NCI-H1417 treated with DMSO at 0.1 percent for 48 hours (cell line): ENCODE data around the gene CLDN11.

Source experiments
- DNase-seq: peaks from one replicate; lab custom pipeline; 2025; lab: John Stamatoyannopoulos, UW

Gene CLDN11

DNA sequence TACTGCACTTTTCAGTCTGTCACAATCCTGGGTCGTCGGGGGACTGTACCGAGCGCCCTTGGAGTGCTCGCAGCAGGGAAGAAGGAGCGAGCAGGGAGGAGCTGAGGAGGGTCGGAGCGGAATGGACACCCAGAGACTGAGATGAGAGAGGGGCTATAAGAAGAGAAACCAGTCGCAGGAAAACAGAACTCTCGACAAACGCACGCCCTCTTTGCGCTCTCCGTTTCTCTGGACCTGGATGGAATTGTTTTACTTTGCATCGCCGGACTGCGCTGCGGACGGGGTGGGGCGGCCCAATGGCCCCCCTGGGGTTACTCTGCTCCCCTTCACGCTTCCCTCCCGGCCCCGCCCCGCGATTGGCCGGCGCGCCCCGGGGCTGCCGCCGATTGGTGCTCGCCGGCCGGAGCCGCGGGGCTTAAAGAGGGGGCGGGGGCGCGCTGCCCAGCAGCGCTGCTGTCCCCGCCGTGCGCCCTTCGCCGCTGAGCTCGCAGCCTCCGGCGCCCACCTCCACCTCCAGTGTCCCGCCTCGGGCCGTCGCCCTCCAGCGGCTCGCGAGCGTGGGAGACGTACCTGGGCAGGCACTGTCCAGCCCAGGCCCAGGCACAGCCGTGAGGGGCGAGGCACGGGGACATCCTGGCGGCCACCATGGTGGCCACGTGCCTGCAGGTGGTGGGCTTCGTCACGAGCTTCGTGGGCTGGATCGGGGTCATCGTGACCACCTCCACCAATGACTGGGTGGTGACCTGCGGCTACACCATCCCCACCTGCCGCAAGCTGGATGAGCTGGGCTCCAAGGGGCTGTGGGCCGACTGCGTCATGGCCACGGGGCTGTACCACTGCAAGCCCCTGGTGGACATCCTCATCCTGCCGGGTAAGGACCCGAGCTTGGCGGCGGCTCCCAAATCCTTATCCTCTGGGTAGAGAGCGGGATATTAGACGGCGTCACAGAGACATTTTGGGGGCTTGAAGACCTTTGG is at the start of gene CLDN11:
TSS of gene CLDN11 (plus strand) at position 447 of the 977 bp plus-strand sequence. CDS start at position 646, 199 bp downstream.
- DNase-seq: no peak

DNA sequence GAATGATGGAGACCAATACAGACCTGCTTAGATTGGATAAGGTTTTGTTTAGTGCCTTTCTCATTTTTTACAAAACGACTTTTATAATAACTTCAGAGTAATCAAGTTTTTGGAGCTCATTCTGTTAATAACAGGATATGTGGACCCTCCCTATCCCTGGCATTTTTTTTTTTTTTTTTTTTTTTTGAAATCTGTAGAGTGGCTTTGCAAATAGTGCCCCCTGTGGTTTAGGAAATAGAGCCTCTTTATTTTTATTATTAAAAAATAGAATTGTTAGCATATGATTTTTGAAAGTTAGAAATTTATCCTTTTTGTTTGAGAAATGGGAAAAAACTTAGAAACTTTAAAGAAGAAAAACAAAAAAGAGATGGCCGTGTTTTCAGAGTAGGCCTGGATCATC is 49.7 kb upstream of the CLDN11 start:
- DNase-seq: no peak

DNA sequence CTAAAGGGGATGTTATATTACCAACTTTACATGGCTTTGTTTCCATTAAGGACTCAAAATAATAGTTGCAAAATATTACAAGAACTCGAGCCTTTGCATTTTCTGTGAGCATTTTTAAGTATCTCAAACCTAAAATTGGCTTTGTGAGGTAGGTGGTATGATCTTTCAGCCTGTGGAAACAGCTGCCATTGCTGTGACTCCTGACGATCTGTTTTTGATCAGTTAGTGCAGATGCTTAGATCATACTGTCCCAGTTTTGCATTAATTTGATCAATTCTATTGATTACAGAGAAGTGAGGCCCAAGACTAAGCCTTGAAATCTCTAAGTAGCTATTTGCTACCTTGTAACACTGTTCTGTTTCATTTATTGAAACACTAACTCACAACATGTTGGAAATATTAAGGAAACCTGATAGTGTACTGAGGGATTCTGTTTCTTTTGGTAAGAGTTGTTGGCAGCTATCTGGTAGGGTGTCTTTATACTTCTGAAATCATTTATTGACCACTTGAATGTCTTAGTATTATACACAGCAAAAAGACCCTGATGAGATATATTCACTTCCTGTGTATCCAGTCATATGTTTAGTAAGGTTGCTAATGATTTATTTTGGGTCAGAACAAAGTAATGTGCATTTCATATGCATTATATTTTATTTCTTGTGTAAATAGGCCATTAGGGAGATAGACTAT is 46.3 kb upstream of the CLDN11 start:
- no peak for DNase-seq

DNA sequence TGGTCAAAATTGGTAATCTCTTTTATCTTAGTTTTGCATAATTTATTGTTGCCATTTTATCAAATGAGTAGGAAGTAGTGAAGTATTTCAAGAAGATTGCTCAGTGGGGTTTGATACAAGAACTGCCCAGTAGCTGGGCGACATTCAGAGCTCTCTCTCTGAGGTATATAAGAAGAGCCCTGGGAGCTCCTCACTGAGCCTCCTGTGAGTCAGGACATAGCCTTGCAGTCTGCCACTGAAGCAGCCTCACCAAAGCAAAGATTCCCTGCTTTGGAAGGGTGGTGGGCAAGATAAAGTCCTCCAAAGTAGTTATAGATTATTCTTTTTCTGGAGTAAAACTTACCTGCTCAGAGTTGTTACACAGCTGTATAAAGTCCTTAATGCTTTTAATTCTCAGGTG is 35.1 kb upstream of the CLDN11 start:
- DNase-seq: no peak

DNA sequence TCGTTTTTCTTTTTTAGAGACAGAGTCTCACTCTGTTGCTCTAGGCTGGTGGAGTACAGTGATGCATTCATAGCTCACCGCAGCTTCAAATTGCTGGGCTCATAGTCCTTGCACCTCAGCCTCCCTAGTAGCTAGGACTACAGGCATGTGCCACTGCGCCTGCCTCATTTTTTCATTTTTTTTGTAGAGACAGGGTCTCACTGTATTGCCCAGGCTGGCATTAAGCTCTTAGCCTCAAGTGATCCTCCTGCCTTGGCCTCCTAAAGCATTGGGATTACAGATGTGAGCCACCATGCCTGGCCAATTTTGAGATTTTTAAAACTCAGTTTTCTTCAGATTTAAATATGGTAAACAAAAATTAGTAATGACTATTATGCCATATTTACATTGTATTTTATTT is 32.2 kb upstream of the CLDN11 start:
- DNase-seq: no peak

DNA sequence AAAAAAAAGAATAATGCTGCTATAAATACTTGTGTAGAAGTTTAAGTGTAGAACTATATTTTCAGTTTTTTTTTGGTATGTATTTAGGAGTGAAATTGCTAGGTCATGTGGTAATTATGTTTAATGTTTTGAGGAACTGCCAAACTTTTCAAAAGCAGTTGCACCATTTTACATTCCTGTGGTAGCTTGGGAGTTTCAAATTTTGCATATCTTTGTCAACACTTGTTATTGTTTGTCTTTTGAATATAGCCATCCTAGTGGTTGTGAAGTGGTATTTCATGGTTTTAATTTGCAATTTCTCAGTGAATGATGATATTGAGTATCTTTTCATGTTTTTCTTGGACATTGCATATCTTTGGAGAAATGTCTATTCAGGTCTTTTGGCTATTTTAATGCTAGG is 30.7 kb upstream of the CLDN11 start:
- DNase-seq: no peak

DNA sequence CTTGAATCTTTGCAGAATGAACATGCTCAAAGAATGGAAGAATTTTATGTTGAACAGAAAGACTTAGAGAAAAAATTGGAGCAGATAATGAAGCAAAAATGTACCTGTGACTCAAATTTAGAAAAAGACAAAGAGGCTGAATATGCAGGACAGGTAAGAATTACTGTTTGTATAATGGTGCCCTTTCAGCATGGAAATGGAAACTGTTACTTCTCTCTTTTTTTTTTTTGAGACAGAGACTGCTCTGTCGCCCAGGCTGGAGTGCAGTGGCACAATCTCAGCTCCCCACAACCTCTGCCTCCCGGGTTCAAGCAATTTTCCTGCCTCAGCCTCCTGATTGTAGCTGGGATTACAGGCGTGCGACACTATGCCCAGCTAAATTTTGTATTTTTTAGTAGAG is 27.6 kb upstream of the CLDN11 start:
- no peak for DNase-seq

DNA sequence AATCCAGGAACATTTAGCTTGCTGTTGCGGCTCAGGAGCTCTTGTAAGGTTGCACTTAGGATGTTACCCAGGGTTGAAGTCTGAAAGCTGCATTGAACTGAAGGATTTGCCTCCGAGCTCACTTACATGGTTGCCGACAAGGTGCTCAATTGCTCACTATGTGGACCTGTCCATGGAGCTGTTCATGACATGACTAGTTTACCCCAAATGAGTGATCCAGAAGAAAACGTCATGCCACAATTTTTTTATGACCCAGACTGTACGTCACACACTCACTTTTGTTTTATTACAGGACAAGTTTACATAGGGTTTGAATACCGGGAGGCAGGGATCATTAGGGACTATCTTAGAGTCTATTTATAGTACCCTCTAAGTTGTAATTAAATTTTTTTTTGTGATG is 21.0 kb upstream of the CLDN11 start:
- no peak for DNase-seq

DNA sequence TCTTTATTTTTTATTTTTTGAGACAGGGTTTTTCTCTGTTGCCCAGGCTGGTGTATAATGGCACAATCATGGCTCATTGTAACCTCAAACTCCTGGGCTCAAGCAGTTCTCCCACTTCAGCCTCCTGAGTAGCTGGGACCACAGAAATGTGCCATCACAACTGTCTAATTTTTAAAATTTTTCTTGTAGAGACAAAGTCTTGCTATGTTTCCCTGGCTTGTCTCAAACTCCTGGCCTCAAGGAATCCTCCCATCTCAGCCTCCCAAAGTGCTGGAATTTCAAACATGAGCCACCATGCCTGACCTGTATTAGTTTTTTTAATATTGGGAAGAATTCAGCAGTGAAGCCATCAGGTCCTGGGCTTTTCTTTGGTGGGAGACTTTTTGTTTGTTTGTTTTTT is 13.6 kb upstream of the CLDN11 start:
- no peak for DNase-seq

DNA sequence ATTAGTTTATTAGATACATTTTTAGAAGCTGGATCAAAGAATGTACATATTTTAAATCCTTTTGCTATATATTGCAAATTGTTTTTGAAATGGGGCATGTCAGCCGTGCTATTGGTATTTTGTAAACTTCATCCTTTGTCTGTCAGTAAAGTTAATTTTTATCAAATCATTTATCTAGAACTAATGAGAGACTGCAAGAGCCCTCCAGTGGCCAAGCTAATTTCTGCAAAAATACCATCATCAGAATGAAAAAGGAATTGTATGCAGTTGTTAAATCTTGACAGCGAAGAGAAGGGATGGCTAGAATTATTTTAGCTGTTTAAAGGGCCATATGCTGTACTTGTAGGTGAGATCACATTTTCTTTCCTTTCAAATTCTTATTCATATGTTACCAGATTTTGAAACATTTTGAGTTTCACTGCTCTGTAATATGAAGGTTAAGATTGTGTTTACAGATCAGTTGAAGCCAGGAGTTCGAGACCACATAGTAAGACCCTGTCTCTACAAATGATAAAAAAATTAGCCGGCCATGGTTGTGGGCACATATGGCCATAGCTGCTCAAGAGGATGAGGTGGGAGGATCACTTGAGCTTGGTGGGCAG is 8.1 kb upstream of the CLDN11 start:
- no peak for DNase-seq

DNA sequence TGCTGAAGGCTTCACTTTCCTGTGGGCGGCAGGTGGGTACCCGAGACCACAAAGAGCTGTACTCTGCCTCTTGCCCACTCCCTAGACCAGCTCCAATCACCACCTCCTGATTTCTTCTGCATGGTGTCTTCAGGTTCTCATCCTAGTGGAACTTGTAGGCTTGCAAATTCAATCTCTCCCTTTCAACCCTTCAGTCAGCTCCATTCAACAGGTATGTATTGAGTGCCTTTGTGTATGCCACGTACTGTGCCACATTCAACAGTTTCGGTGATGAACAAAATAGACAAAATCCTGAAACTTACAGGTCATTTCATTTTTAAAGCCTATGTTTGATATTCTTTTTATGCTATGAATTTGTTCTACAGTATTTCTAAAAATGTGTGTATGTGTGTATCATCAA is 5.4 kb upstream of the CLDN11 start:
- DNase-seq: no peak

DNA sequence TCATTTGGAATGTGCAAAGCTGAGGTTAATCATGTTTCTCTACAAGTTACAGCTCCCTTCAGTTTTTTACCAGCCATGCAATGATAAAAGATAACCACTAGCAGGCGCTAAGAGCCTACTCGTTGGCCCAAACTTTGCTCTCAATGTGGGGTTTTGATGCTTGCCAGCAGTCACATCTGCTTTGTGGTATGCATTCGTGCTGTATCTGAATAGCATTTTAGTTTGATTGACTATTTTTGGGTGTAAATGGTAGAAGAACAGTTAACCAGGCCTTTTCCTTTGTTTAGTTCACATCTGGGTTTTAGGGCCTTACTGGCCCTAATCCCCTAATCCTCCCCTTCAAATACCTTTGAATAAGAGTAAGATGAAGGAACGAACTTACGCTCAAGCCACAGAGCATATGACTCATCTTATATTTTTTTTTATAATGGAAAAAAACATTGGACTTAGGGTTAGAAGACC is 4.4 kb upstream of the CLDN11 start:
- DNase-seq: no peak

DNA sequence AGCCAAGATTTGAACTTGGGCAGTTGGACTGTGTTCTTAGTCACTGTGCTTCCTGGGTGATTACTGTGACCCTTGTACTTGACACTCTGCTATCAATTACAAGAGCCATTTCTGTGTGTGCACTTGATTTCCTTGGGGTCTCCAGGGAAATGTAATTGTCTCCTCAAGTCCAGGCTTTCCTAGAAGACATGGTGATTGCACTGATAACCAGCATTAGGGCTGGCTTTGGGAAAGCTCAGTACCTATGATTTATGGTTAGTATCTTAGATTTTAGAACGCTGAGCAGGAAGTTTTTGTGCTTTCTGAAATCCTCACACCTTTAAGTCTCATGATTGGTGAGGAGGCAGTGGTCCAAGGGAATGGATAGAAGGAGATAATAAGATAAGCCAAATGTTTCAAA is 1.6 kb upstream of the CLDN11 start:
- DNase-seq: no peak

DNA sequence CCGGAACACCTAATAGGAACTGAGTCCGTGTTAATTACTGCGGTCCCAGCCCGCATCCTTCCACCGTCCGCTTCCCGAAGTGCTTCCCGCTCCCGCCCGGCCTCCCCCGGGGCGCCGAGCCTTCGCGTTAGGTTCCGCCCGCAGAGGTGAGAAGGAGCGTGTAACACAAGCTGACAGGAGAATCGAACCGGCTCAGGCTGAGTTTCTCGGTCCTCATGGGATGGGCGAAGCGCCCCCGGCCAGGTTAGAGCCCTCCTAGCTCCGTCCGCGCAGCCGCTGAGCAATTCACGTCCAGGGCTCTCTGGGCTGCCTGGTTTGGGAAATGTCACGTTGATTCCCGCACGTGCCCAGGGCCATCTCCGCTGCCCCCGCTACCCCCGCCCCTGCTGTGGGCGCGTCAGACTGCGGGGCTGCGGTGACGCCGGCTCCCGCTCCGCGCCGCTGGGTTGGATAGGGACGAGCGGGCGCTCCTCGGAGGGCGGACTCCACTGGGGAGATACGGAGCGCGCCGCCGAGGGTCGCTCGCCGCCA is 954 bp downstream of the CLDN11 start:
- no peak for DNase-seq

DNA sequence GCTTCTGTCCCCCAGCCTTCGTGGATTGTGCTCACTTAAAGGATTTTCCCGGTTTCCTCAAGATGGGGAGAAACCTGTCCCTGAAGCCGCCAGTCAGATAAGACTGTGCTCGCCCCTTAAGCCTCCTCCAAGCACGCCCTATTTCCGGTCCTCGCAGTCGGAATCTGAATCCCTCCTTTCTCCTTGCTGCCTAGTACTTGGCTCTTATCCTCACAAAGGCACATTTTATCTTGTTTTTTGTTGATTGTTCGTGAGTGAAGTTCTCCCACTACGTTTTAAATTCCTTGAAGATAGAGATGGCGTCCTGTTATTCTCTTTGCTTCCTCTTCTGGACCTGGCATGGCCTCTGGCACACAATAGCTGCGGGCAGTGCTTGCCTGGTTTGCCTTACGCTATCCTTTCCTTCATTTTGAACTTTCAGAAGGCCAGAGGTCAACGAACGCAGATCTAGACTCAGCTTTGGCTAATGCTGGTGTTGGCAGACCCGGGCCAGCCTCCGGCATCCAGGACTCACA is 1.7 kb downstream of the CLDN11 start:
- DNase-seq: no peak

DNA sequence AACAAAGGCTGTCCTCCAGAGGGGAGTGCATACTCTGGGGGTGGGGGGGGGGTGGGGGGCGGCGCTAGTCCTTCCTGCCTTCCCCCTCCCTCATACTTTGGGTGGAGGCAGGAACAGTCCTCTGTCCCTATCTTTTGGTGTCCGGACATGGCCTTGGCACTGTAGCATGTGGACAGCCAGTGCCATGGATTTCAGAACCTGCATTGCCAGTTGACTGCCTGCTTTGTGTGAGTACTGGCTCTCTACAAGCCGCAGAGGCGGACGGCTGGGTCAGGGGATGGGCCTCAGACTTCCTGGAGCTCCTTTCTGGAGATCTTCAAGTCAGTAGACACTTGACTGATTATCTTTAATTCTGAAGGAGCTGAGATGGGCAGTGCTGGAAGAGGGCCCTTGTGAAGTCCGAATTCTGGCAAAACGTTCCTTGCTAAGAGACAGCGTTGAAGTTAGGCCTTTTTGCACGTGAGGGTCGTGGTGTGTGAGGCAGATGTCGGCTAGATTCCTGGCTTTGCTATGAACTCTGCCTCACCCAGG is 2.5 kb downstream of the CLDN11 start:
- no peak for DNase-seq

DNA sequence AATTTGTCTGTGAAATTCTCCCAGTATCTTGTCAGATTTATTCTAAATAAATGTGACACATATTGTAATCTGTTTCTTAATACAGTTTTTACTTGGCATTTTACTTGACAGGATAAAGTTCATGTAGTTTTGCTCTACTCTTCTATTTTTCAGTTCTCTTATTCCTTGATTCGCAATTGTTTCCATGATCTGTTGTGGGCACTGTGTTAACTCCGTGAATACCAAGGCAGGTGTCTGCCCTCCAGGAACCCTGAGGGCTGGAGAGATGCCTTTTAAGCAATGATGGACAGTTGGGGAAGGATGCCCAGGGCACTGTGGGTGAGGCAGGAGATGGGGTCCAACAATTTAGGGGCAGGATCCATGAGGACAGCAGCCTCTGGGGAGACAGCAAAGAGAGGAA is 3.1 kb downstream of the CLDN11 start:
- no peak for DNase-seq

DNA sequence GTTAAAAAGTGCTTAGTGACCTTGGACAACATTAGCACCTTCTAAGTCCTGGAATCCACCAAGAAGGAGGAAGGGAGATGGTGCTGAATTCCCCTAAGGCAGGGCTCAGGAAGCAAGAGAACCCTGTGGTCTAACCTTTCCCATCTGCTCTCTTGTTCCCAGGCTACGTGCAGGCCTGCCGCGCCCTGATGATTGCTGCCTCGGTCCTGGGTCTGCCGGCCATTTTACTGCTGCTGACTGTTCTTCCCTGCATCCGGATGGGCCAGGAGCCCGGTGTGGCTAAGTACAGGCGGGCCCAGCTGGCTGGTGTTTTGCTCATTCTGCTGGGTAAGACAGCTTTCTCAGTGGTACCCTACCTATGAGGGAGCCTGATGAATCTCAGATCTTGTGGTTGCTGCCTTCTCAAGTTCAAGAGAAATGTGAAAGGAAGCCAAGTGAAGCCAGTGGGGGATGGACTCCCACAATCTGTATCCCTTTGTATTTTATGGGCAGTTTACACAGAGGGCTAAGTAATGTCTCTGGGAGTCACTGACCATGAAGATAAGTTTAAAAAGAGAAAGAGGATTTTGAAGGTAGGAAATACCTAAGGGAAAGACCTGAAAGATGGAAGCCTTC is 4.4 kb downstream of the CLDN11 start:
- no peak for DNase-seq

DNA sequence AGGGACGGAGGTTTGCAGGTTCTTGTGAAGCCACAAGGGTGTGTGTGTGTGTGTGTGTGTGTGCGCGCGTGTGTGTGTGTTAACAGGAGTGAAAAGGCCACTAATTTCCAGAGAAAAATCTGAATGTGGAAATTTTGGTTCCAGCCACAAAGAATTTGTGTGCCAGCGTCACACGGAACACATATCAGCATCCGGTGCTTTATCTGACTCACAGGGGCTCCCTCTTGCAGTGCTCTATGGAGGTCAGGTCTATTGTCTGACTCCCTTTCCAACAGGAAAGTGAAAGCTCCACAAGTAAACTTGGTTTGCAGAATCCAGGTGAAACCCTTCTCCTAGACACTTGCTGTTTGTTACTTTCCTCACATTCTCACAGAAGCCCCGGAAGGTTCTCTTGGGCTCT is 6.2 kb downstream of the CLDN11 start:
- DNase-seq: no peak

DNA sequence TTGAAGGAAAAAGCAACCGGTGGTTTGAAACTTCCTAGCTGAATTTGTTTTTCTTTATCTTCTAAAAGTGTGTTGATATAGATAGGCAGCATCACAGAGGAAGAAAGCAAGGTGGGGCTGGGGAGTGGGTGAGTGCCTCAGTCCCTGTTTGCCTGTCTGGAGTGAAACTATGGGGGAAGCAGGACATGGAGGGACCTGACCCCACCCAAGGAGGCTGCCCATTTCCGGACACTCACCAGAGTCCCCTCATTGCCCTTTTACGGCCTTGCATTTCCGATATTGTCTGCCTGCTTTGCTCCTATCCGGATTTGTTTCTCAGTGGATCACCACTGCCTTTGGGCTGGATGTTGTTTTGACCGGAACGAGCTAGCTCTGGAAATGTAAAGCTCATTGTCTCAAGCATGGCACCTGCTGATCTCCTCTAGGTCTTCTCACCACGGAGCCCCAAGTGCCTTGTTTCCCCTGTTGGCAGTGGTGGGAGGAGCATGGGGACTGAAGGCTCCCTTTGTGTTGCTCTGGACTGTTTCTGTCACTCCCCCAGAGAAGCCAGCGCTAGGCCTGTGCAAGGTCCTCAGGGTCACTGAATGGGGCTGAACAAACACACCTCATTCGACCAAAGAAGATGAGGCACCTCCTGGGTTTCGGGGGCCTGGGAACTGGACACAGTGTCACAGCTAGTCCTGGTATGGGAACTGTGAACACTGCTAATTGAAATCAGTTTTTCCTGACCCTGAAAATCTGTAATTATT is 7.0 kb downstream of the CLDN11 start:
- no peak for DNase-seq

DNA sequence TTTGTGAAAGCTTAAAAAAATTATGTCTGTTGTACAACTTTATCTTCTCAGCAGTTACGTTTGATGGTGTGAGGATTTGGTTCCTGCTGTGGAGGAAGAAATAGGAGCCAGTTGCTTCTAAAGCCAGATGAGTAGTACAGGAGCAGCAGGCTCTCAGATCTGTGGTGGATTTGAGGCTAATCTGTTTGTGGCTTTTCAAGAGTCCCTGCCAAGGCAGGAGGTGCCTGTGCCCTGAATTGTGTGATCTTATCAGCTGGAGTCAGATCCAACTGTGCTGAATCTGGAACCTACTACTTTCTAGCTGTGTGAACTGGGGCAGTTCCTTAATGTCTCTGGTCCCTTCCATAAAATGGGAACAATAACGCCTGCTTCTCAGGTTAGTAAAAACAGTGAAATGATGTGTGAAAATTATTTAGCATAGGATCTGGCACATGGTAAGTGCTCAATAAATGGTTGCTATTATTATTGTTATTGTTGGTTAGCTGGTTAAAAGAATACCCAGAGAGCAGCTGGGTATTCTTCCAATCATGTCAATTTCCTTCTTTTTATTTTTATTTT is 7.7 kb downstream of the CLDN11 start:
- DNase-seq: no peak
